CD8-positive, alpha-beta memory T cell (primary cell): ENCODE data around the gene PC. TPM values are rescaled to one million over a fixed set of nuclear protein-coding genes. Genes with fewer than 3 reads are reported as not detected.
A peak's percentile ranks its signal among the peaks of the same experiment; 100 is the strongest.
"Not testable (repeated sequence)": the region's sequence is repeated elsewhere in the genome, so short reads cannot be mapped to it uniquely, and the experiment has no call there.

Experiments used
- CTCF ChIA-PET: fragments of 350-600 bp; sonication (Branson Sonifier 250); formaldehyde crosslinking; loops from one replicate; lab custom pipeline; 2021; ENCODE audit warnings: antibody characterized with exemption; lab: Charles Lee
- POLR2A ChIA-PET: fragments of 350-600 bp; sonication (Branson Sonifier 250); formaldehyde crosslinking; loops from one replicate; lab custom pipeline; 2021; ENCODE audit warnings: antibody characterized with exemption; lab: Charles Lee
- DNase-seq, 5 donors: peaks; one replicate each; pipeline versions ENCODE4 v3.0.0 to v3.0.0-alpha.2; 2020 to 2022; ENCODE audit warnings: mixed read lengths in 1 of 5
- H3K27ac ChIP-seq: one replicate; pipeline ENCODE4 v1.7.0; 2013; ENCODE audit warnings: low read depth, mild to moderate bottlenecking, low read length, moderate library complexity
- H3K27me3 ChIP-seq: 2 replicates; pipeline ENCODE4 v1.7.0; 2013; ENCODE audit warnings: low read length, mild to moderate bottlenecking; ENCODE audit not compliant: insufficient read depth, poor library complexity, severe bottlenecking
- H3K36me3 ChIP-seq: 2 replicates; pipeline ENCODE4 v1.7.0; 2013; ENCODE audit warnings: mild to moderate bottlenecking, low read length, moderate library complexity; ENCODE audit not compliant: insufficient read depth
- H3K4me1 ChIP-seq: 2 replicates; pipeline ENCODE4 v1.7.0; 2013; ENCODE audit warnings: mild to moderate bottlenecking, low read length, moderate library complexity; ENCODE audit not compliant: insufficient read depth
- H3K4me3 ChIP-seq: 2 replicates; pipeline ENCODE4 v1.7.0; 2013; ENCODE audit warnings: mild to moderate bottlenecking, low read length
- H3K9me3 ChIP-seq: 2 replicates; pipeline ENCODE4 v1.7.0; 2013; ENCODE audit warnings: mild to moderate bottlenecking, low read length
- H3K27ac Mint-ChIP-seq, 8 donors: one replicate each; pipeline ENCODE4 v1.8.0; 2020 to 2021; ENCODE audit warnings: mixed read lengths in 8 of 8, mild to moderate bottlenecking in 6 of 8, inconsistent platforms in 3 of 8, moderate library complexity in 3 of 8
- H3K27me3 Mint-ChIP-seq, 2 donors: one replicate each; pipeline ENCODE4 v1.8.0; 2020 to 2021; ENCODE audit warnings: mixed read lengths in 2 of 2, mild to moderate bottlenecking in 1 of 2, moderate library complexity in 1 of 2
- H3K36me3 Mint-ChIP-seq, 3 donors: one replicate each; pipeline ENCODE4 v1.8.0; 2020 to 2021; ENCODE audit warnings: mixed read lengths in 3 of 3, inconsistent platforms in 1 of 3, mild to moderate bottlenecking in 1 of 3
- H3K4me1 Mint-ChIP-seq, 3 donors: one replicate each; pipeline ENCODE4 v1.8.0; 2020 to 2021; ENCODE audit warnings: mixed read lengths in 3 of 3, inconsistent platforms in 1 of 3, mild to moderate bottlenecking in 1 of 3
- H3K4me3 Mint-ChIP-seq, 7 donors: one replicate each; pipeline ENCODE4 v1.8.0; 2020 to 2021; ENCODE audit warnings: mixed read lengths in 7 of 7, mild to moderate bottlenecking in 6 of 7, moderate library complexity in 4 of 7, inconsistent platforms in 2 of 7
- H3K9me3 Mint-ChIP-seq, 5 donors: one replicate each; pipeline ENCODE4 v1.8.0; 2020 to 2022; ENCODE audit warnings: mixed read lengths in 5 of 5, mild to moderate bottlenecking in 3 of 5, moderate library complexity in 2 of 5, inconsistent platforms in 1 of 5
- polyA plus RNA-seq: library from polyadenylated mRNA; unstranded; fragments of 300-500 nt; fragmentation: Illumina TruSeq; gene quantifications from one replicate; pipeline ENCODE4 v1.2.3, GENCODE V29; 2021
- total RNA-seq, 2 experiments: library from RNA; stranded (reverse); gene quantifications; one replicate each; pipeline ENCODE4 v1.2.3, GENCODE V29; 2021

Gene PC
- 1 to 10 TPM; 8.9 to 9.6 TPM for total RNA-seq
- 6.6 TPM for polyA plus RNA-seq

- CTCF ChIA-PET = no interaction called here
- DNase-seq = peak; percentile 94 to 98 (median 97)
- peak within 1 kb of the TSS; percentile 84 to 97 (median 90) for H3K4me3 Mint-ChIP-seq
- H3K9me3 Mint-ChIP-seq = no peaks in the 10 kb centered on the region
- H3K27me3 Mint-ChIP-seq = peaks cover 0 to 1% of the 10 kb centered on the region in 2 donors
- Histone ChIP-seq H3K4me3 (peak within 1 kb of the TSS; percentile 63), H3K27ac (peak within 1 kb of the TSS; percentile 47), H3K4me1 (peaks cover 14% of the 10 kb centered on the region), H3K36me3 (no peaks in the 10 kb centered on the region), H3K9me3 (no peaks in the 10 kb centered on the region), H3K27me3 (no peaks in the 10 kb centered on the region)
- peak within 1 kb of the TSS; percentile 54 to 93 (median 88) for H3K27ac Mint-ChIP-seq
- peaks cover 0 to 2% (median 0%) of the 10 kb centered on the region in 3 donors for H3K36me3 Mint-ChIP-seq
- POLR2A ChIA-PET = interaction anchor here (0.6 to 1.6 kb wide), 3 partner anchors 116 to 669 kb away, joined by 3 read pairs; partner anchors contain the start of genes PPP1CA and YIF1A
- H3K4me1 Mint-ChIP-seq = peaks cover 17 to 24% (median 21%) of the 10 kb centered on the region in 3 donors
These were observed at the start of gene PC for GRCh38 chr11:66958232-66958955. PC (minus strand) TSS chr11:66958383; CDS start chr11:66872159, 86,224 bp downstream.

- ChIA-PET CTCF (no interaction called here), POLR2A (no interaction called here)
- H3K27me3 Mint-ChIP-seq = peaks cover 0 to 3% of the 10 kb centered on the region in 2 donors
- Histone ChIP-seq H3K9me3 (no peaks in the 10 kb centered on the region), H3K36me3 (no peaks in the 10 kb centered on the region), H3K4me1 (no peaks in the 10 kb centered on the region), H3K27ac (no peak overlapping the region), H3K27me3 (no peaks in the 10 kb centered on the region), H3K4me3 (no peak overlapping the region)
- peaks cover 4 to 9% (median 7%) of the 10 kb centered on the region in 3 donors for H3K4me1 Mint-ChIP-seq
- no peaks in the 10 kb centered on the region for H3K36me3 Mint-ChIP-seq
- H3K4me3 Mint-ChIP-seq = no peak overlapping the region
- no peak overlapping the region for H3K27ac Mint-ChIP-seq
- H3K9me3 Mint-ChIP-seq = no peaks in the 10 kb centered on the region
- no peak for DNase-seq
These were observed 48.9 kb upstream of the PC start for GRCh38 chr11:67007126-67007525.

- H3K4me1 ChIP-seq = no peaks in the 10 kb centered on the region
- H3K27ac ChIP-seq = no peak overlapping the region
- Mint-ChIP-seq H3K9me3 (no peaks in the 10 kb centered on the region), H3K4me1 (peaks cover 4 to 9% (median 7%) of the 10 kb centered on the region in 3 donors), H3K27me3 (peaks cover 0 to 3% of the 10 kb centered on the region in 2 donors), H3K36me3 (no peaks in the 10 kb centered on the region), H3K27ac (peak overlapping the region in 1 of 8 donors; percentile 35), H3K4me3 (no peak overlapping the region)
- no peaks in the 10 kb centered on the region for H3K9me3 ChIP-seq
- DNase-seq = no peak
- no peaks in the 10 kb centered on the region for H3K27me3 ChIP-seq
- ChIA-PET CTCF (no interaction called here), POLR2A (no interaction called here)
- H3K36me3 ChIP-seq = no peaks in the 10 kb centered on the region
- H3K4me3 ChIP-seq = no peak overlapping the region
These were observed 48.1 kb upstream of the PC start for GRCh38 chr11:67006029-67006884.

GRCh38 chr11:67005200-67005599 lies 47.0 kb upstream of the PC start:
- POLR2A ChIA-PET, H3K9me3 ChIP-seq, DNase-seq, H3K27me3 Mint-ChIP-seq, CTCF ChIA-PET, H3K27me3 ChIP-seq, H3K4me1 Mint-ChIP-seq, H3K36me3 ChIP-seq, H3K4me3 ChIP-seq, H3K27ac ChIP-seq, H3K4me3 Mint-ChIP-seq, H3K9me3 Mint-ChIP-seq, H3K4me1 ChIP-seq, H3K36me3 Mint-ChIP-seq: not testable (repeated sequence)
- H3K27ac Mint-ChIP-seq = peak overlapping the region in 2 of 8 donors; percentile 24 to 42

GRCh38 chr11:67002921-67003411 lies 44.8 kb upstream of the PC start:
- POLR2A ChIA-PET = no interaction called here
- peaks cover 4 to 9% (median 7%) of the 10 kb centered on the region in 3 donors for H3K4me1 Mint-ChIP-seq
- DNase-seq = no peak
- H3K36me3 ChIP-seq = no peaks in the 10 kb centered on the region
- H3K9me3 Mint-ChIP-seq = no peaks in the 10 kb centered on the region
- H3K9me3 ChIP-seq = no peaks in the 10 kb centered on the region
- no peaks in the 10 kb centered on the region for H3K27me3 ChIP-seq
- H3K4me3 Mint-ChIP-seq = no peak overlapping the region
- no peak overlapping the region for H3K4me3 ChIP-seq
- CTCF ChIA-PET = no interaction called here
- H3K27me3 Mint-ChIP-seq = peaks cover 3 to 5% of the 10 kb centered on the region in 2 donors
- no peaks in the 10 kb centered on the region for H3K36me3 Mint-ChIP-seq
- no peaks in the 10 kb centered on the region for H3K4me1 ChIP-seq
- H3K27ac Mint-ChIP-seq = peak overlapping the region in 1 of 8 donors; percentile 64
- no peak overlapping the region for H3K27ac ChIP-seq

GRCh38 chr11:67002297-67002913 lies 44.2 kb upstream of the PC start:
- ChIA-PET POLR2A (no interaction called here), CTCF (no interaction called here)
- no peaks in the 10 kb centered on the region for H3K36me3 Mint-ChIP-seq
- H3K4me1 Mint-ChIP-seq = peaks cover 4 to 9% (median 7%) of the 10 kb centered on the region in 3 donors
- Histone ChIP-seq H3K27me3 (no peaks in the 10 kb centered on the region), H3K4me3 (no peak overlapping the region), H3K9me3 (no peaks in the 10 kb centered on the region), H3K36me3 (no peaks in the 10 kb centered on the region), H3K4me1 (no peaks in the 10 kb centered on the region), H3K27ac (no peak overlapping the region)
- no peaks in the 10 kb centered on the region for H3K9me3 Mint-ChIP-seq
- H3K27me3 Mint-ChIP-seq = peaks cover 3 to 6% of the 10 kb centered on the region in 2 donors
- no peak overlapping the region for H3K27ac Mint-ChIP-seq
- no peak overlapping the region for H3K4me3 Mint-ChIP-seq
- DNase-seq = no peak

- H3K27ac Mint-ChIP-seq = no peak overlapping the region
- Histone ChIP-seq H3K27me3 (no peaks in the 10 kb centered on the region), H3K27ac (no peak overlapping the region), H3K4me3 (no peak overlapping the region), H3K4me1 (no peaks in the 10 kb centered on the region), H3K9me3 (no peaks in the 10 kb centered on the region), H3K36me3 (no peaks in the 10 kb centered on the region)
- H3K4me1 Mint-ChIP-seq = peaks cover 1 to 7% (median 4%) of the 10 kb centered on the region in 3 donors
- no peak for DNase-seq
- H3K27me3 Mint-ChIP-seq = peaks cover 5 to 13% of the 10 kb centered on the region in 2 donors
- H3K36me3 Mint-ChIP-seq = no peaks in the 10 kb centered on the region
- ChIA-PET POLR2A (no interaction called here), CTCF (no interaction called here)
- H3K4me3 Mint-ChIP-seq = no peak overlapping the region
- no peaks in the 10 kb centered on the region for H3K9me3 Mint-ChIP-seq
These were observed 43.1 kb upstream of the PC start for GRCh38 chr11:67001332-67001731.
